ENCODE data around the gene MTOR.

DNA sequence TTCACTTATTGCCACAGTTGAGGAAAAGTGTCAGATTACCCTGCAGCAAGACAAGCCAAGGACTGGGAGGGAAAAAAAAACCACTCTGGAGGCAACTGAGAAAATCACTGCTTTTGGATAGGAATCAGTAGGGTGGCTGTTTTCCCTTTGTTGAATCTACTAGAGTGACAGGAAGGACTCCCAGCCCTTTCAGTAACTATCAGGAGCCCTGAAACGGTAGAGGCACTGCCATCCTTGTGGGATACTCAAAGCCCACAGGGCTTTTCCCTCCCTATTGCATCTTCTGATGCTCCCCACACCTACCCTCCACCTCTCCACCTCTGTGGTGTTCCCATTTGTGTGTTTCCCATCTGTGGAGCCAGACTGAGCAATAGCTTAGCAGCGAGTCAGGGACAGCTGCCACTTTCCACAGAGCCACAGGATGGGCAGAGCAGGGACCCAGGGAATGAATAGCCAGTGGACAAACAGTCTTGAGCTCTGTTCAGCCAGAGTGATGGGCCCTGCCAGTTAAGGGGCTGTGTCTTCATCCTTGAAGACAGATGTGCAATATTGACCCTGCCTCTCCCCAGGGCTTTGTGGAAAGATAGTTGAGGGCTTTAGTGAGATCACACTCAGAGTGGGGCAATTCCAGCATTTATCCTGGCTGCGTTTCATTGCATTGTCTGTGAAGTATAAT, 24.5 kb upstream of the MTOR start:
- TF ChIP-seq, protein P1, sequence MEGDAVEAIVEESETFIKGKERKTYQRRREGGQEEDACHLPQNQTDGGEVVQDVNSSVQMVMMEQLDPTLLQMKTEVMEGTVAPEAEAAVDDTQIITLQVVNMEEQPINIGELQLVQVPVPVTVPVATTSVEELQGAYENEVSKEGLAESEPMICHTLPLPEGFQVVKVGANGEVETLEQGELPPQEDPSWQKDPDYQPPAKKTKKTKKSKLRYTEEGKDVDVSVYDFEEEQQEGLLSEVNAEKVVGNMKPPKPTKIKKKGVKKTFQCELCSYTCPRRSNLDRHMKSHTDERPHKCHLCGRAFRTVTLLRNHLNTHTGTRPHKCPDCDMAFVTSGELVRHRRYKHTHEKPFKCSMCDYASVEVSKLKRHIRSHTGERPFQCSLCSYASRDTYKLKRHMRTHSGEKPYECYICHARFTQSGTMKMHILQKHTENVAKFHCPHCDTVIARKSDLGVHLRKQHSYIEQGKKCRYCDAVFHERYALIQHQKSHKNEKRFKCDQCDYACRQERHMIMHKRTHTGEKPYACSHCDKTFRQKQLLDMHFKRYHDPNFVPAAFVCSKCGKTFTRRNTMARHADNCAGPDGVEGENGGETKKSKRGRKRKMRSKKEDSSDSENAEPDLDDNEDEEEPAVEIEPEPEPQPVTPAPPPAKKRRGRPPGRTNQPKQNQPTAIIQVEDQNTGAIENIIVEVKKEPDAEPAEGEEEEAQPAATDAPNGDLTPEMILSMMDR (IDR thresholded peaks at IDR 0.05), result no peak
- TF ChIP-seq POLR2AphosphoS5 (IDR thresholded peaks at IDR 0.05) (no peak), POLR2A (IDR thresholded peaks at IDR 0.05) (no peak)
